PFSK-1 (cell line): ENCODE data around the gene SIRPD.

Experiments used
- POLR2AphosphoS5 ChIP-seq: IDR thresholded peaks from 2 replicates; pipeline ENCODE4 v1.6.1; 2012; ENCODE audit warnings: low read depth, mild to moderate bottlenecking, control low read depth, low read length, moderate library complexity
- REST ChIP-seq, 2 experiments: IDR thresholded peaks; 2 replicates each; pipeline versions ENCODE4 v1.6.1 to v1.8.0; 2011 to 2012; ENCODE audit warnings: low read depth in 2 of 2, low read length in 2 of 2, control low read depth in 1 of 2, inconsistent platforms in 1 of 2, mild to moderate bottlenecking in 1 of 2, moderate library complexity in 1 of 2; ENCODE audit not compliant: insufficient read depth in 1 of 2
- SIN3A ChIP-seq: IDR thresholded peaks from 2 replicates; pipeline ENCODE4 v1.6.1; 2012; ENCODE audit warnings: mild to moderate bottlenecking, low read length, moderate library complexity, borderline replicate concordance; ENCODE audit not compliant: insufficient read depth
- TAF1 ChIP-seq: IDR thresholded peaks from 2 replicates; pipeline ENCODE4 v1.6.1; 2012; ENCODE audit warnings: low read length, control low read depth, borderline replicate concordance; ENCODE audit not compliant: insufficient read depth

GRCh38 chr20:1533059-1533458 lies 24.4 kb downstream of the SIRPD start:
- TF ChIP-seq TAF1, result no peak
- no peak for TF ChIP-seq REST (IDR thresholded peaks at IDR 0.05; ENCODE audit: insufficient read depth in 1 of 2, low read depth in 2 of 2, low read length in 2 of 2)
- no peak for TF ChIP-seq POLR2AphosphoS5
- no peak for TF ChIP-seq SIN3A
